GM12878 (cell line): ENCODE results near the gene CLASP2. TPM values are rescaled to one million over a fixed set of nuclear protein-coding genes. Genes with fewer than 3 reads are reported as not detected.
A peak's percentile ranks its signal among the peaks of the same experiment; 100 is the strongest.

Experiments used
- ATAC-seq: fragments of 200-7000 bp; cut with Tn5 transposase; 3 replicates; pipeline ENCODE4 v1.9.1; 2020; ENCODE audit warnings: mild to moderate bottlenecking, moderate library complexity
- BruUV-seq: library from RNA; stranded (reverse); fragments of 400-500 nt; replicated peaks from 2 replicates; lab custom pipeline; 2021; lab: Mats Ljungman, UMichigan
- CTCF ChIA-PET: fragments of 300-600 bp; sonication (Branson Sonifier 250); formaldehyde crosslinking; extraction: SDS; loops from one replicate; lab custom pipeline; 2021; ENCODE audit warnings: inconsistent platforms; lab: Yijun Ruan, JAX
- POLR2A ChIA-PET: fragments of 350-600 bp; formaldehyde crosslinking; extraction: SDS; loops from one replicate; lab custom pipeline; 2021; ENCODE audit warnings: inconsistent platforms; lab: Charles Lee
- RAD21 ChIA-PET: fragments of 300-600 bp; sonication (Branson Sonifier 250); formaldehyde crosslinking; loops from one replicate; lab custom pipeline; 2023; ENCODE audit warnings: antibody characterized with exemption; ENCODE audit not compliant: unreplicated experiment; lab: Charles Lee
- SMC1A ChIA-PET: fragments of 300-600 bp; sonication (Branson Sonifier 250); formaldehyde crosslinking; loops from one replicate; lab custom pipeline; 2023; ENCODE audit not compliant: unreplicated experiment, uncharacterized antibody; lab: Charles Lee
- DNase-seq: peaks from one replicate; pipeline ENCODE4 v3.0.0-alpha.2; 2011; ENCODE audit warnings: low read depth, low spot score
- FAIRE-seq: peaks from 3 replicates; lab custom pipeline; 2011; peaks lifted over from hg19 to GRCh38; lab: Jason Lieb, UNC
- H2AFZ ChIP-seq: 2 replicates; pipeline ENCODE4 v1.6.0; 2011; ENCODE audit warnings: low read depth, low read length, control low read depth; ENCODE audit not compliant: control insufficient read depth
- H3K27ac ChIP-seq: 2 replicates; pipeline ENCODE4 v1.5.1; 2011; ENCODE audit warnings: control low read depth; ENCODE audit not compliant: control insufficient read depth, insufficient read depth
- H3K27me3 ChIP-seq, 2 experiments: replicated peaks in 1 of 2; 2 replicates each; pipeline versions ENCODE4 v1.6.0 to v1.6.1; 2011; ENCODE audit warnings: low read length in 1 of 2; ENCODE audit not compliant: control insufficient read depth in 2 of 2, insufficient read depth in 2 of 2
- H3K36me3 ChIP-seq, 2 experiments: 2 replicates each; pipeline ENCODE4 v1.5.1; 2011; ENCODE audit warnings: low read length in 1 of 2; ENCODE audit not compliant: control insufficient read depth in 2 of 2, insufficient read depth in 2 of 2
- H3K4me1 ChIP-seq: 2 replicates; pipeline ENCODE4 v1.6.1; 2011; ENCODE audit warnings: mild to moderate bottlenecking, low read length, moderate library complexity, mixed read lengths; ENCODE audit not compliant: control insufficient read depth, insufficient read depth
- H3K4me2 ChIP-seq: 2 replicates; pipeline ENCODE4 v1.6.0; 2011; ENCODE audit warnings: control low read depth; ENCODE audit not compliant: control insufficient read depth, insufficient read depth
- H3K4me3 ChIP-seq: fragments of 200-600 bp; sonication (generic); 2 replicates; pipeline ENCODE4 v1.5.1; 2016
- H3K79me2 ChIP-seq: 2 replicates; pipeline ENCODE4 v1.6.0; 2011; ENCODE audit warnings: low read length; ENCODE audit not compliant: control insufficient read depth, insufficient read depth
- H3K9ac ChIP-seq: 2 replicates; pipeline ENCODE4 v1.8.0; 2011; ENCODE audit warnings: low read length, control low read depth, mixed read lengths; ENCODE audit not compliant: control insufficient read depth, insufficient read depth
- H3K9me3 ChIP-seq: replicated peaks from 3 replicates; pipeline ENCODE4 v1.5.1; 2011; ENCODE audit warnings: mild to moderate bottlenecking, low read length; ENCODE audit not compliant: control insufficient read depth, insufficient read depth
- H4K20me1 ChIP-seq: 2 replicates; pipeline ENCODE4 v1.6.0; 2011; ENCODE audit not compliant: control insufficient read depth, insufficient read depth
- BHLHE40 ChIP-seq, 2 experiments: fragments of 450-650 bp in 1 of 2; IDR thresholded peaks; 2 replicates each; pipeline ENCODE4 v1.6.1; 2011 to 2017; ENCODE audit warnings: low read depth in 2 of 2, borderline replicate concordance in 1 of 2, improper control_type of control experiment in 1 of 2, low read length in 1 of 2, mild to moderate bottlenecking in 1 of 2
- CBX3 ChIP-seq: fragments of 200-600 bp; sonication (generic); IDR thresholded peaks from 2 replicates; pipeline ENCODE4 v1.6.1; 2016; ENCODE audit warnings: low read depth, borderline replicate concordance
- KDM1A ChIP-seq: fragments of 200-600 bp; sonication (generic); IDR thresholded peaks from 2 replicates; pipeline ENCODE4 v1.6.1; 2016; ENCODE audit warnings: borderline replicate concordance
- KLF5 ChIP-seq: fragments of 450-650 bp; IDR thresholded peaks from 2 replicates; pipeline ENCODE4 v1.6.1; 2014; ENCODE audit warnings: mild to moderate bottlenecking; ENCODE audit not compliant: partially characterized antibody
- PAX5 ChIP-seq: IDR thresholded peaks from 2 replicates; pipeline ENCODE4 v1.6.1; 2011; ENCODE audit warnings: low read depth, low read length, borderline replicate concordance
- PML ChIP-seq: IDR thresholded peaks from 2 replicates; pipeline ENCODE4 v1.6.1; 2012; ENCODE audit warnings: low read length, inconsistent platforms
- TCF7 ChIP-seq: IDR thresholded peaks from 2 replicates; pipeline ENCODE4 v1.6.1; 2014; ENCODE audit warnings: antibody characterized with exemption, borderline replicate concordance
- YY1 ChIP-seq: IDR thresholded peaks from 2 replicates; pipeline ENCODE4 v1.6.1; 2011; ENCODE audit warnings: low read depth, mild to moderate bottlenecking, low read length
- ZNF207 ChIP-seq: fragments of 450-650 bp; IDR thresholded peaks from 2 replicates; pipeline ENCODE4 v1.6.1; 2014; ENCODE audit warnings: antibody characterized with exemption, mild to moderate bottlenecking, borderline replicate concordance
- ZZZ3 ChIP-seq: IDR thresholded peaks from 2 replicates; pipeline ENCODE4 v1.6.1; 2011; ENCODE audit warnings: low read depth; ENCODE audit not compliant: control insufficient read depth, insufficient read length
- WGBS: methylation state at CpG from one replicate; pipeline ENCODE4 v1.1.6; 2016; ENCODE audit warnings: low lambda C conversion rate; ENCODE audit not compliant: insufficient replicate concordance, insufficient coverage; ENCODE audit errors: missing lambda C conversion rate; 5-methylcytosine and 5-hydroxymethylcytosine counted together
- in situ Hi-C: fragments of 300-500 bp; cut with MboI; formaldehyde crosslinking; loops from 9 replicates; pipeline ENCODE4 v1.14.3; 2018; ENCODE audit warnings: mixed read lengths
- intact Hi-C: fragments of 100-400 bp; cut with micrococcal nuclease; formaldehyde crosslinking; loops from one replicate; pipeline ENCODE4 v1.14.2; 2022; ENCODE audit not compliant: unreplicated experiment
- polyA plus RNA-seq, 11 experiments: library from polyadenylated mRNA; depleted of rRNA in 4 of 11; unstranded in 6 of 11; stranded (reverse) in 5 of 11; fragments of >200 nt; fragmentation: Nextera tagmentation in 4 of 11; fragmentation: Illumina TruSeq in 1 of 11; extraction: Ambion mirVana in 4 of 11; extraction: Trizol in 1 of 11; gene quantifications; 1 replicate in 1 of 11; 2 replicates in 10 of 11; pipeline versions ENCODE4 v1.2.1 to v1.2.3, GENCODE V29; 2011 to 2016; ENCODE audit warnings: inconsistent platforms in 2 of 11, missing spikeins in 2 of 11, low read depth in 1 of 11
- total RNA-seq, 4 experiments: library from RNA; depleted of rRNA in 3 of 4; stranded (reverse); fragments of >200 nt in 3 of 4; fragmentation: Illumina TruSeq in 1 of 4; extraction: Trizol in 1 of 4; gene quantifications; 2 replicates each; pipeline versions ENCODE4 v1.2.1 to v1.2.3, GENCODE V29; 2013 to 2021
- TF ChIP-seq, protein P1 (sequence below): fragments of 450-650 bp; IDR thresholded peaks from 2 replicates; pipeline ENCODE4 v1.6.1; 2016; ENCODE audit warnings: mild to moderate bottlenecking
- TF ChIP-seq, protein P2 (sequence below): IDR thresholded peaks from 2 replicates; pipeline ENCODE4 v1.6.1; 2012; ENCODE audit warnings: improper control_type of control experiment, low read depth, low read length; ENCODE audit not compliant: insufficient replicate concordance
- TF ChIP-seq, protein P3 (sequence below): fragments of 450-650 bp; IDR thresholded peaks from 2 replicates; pipeline ENCODE4 v1.6.1; 2017; ENCODE audit warnings: mild to moderate bottlenecking
- TF ChIP-seq, protein P4 (sequence below): fragments of 450-650 bp; IDR thresholded peaks from 2 replicates; pipeline ENCODE4 v1.6.1; 2017; ENCODE audit warnings: borderline replicate concordance

The CLASP2 gene
- total and polyA plus RNA-seq, 10 of the 15 experiments (the other 5 are each of a cell fraction or from before 2014, with no cell fraction given), result 4.0 to 38.3 (median 26.8) TPM

DNA sequence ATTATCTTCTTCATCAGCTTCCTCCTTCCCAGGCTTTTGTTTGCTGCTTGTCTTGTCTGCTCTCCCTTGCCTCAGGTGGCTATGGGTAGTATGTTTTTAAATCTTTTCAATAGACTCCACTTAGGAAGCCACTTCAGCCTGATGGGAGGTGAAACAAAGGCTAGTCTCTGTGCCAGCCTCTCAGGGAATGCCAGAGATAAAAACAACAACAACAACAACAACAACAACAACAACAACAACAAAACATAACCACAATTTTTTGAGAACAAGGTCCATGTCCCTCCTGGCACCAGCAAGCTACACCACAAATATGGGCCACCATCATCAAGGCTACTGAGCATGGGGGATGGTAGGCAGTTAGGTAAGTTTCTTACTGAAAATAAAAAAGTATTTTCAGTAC, 213.0 kb downstream of the CLASP2 start (continued):
- TF ChIP-seq, protein P1, sequence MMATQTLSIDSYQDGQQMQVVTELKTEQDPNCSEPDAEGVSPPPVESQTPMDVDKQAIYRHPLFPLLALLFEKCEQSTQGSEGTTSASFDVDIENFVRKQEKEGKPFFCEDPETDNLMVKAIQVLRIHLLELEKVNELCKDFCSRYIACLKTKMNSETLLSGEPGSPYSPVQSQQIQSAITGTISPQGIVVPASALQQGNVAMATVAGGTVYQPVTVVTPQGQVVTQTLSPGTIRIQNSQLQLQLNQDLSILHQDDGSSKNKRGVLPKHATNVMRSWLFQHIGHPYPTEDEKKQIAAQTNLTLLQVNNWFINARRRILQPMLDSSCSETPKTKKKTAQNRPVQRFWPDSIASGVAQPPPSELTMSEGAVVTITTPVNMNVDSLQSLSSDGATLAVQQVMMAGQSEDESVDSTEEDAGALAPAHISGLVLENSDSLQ, result no peak
- TF ChIP-seq TCF7, result no peak

DNA sequence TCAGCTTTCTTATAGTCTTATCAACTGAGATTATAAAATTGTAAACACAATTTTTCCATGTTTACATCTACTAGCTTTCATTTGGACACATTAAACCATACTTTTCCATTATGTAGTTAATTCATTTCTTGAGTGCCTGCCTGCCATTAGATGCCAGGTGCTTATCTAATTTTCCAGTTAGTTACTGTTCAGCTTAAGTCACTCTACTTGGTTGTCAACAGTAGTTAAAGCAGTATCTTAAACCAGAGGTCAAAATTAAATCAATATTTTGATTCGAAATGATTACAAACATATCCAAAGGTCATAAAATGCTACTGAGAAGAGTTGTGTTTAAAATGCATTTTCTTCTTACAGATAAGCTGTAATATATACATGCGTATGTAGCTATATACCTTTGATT, 221.6 kb downstream of the CLASP2 start:
- H3K4me2 ChIP-seq, result no peak overlapping the region
- H3K27ac ChIP-seq, result no peak overlapping the region
- H2AFZ ChIP-seq, result no peak overlapping the region
- peaks cover 2% of the 10 kb centered on the region; the same call in 2 of the 3 replicates for H3K9me3 ChIP-seq
- FAIRE-seq (peak; percentile 59), ATAC-seq (no peak), DNase-seq (no peak)
- no peaks in the 10 kb centered on the region for H3K36me3 ChIP-seq
- intact Hi-C loops (no loop called here), in situ Hi-C loops (no loop called here)
- H3K4me1 ChIP-seq, result no peaks in the 10 kb centered on the region
- BruUV-seq, result no TSS peak
- WGBS, result 71% methylated on average over 2 of the region's 2 CpGs
- H3K27me3 ChIP-seq, result no peaks in the 10 kb centered on the region
- H3K9ac ChIP-seq, result no peak overlapping the region
- ChIA-PET SMC1A (interaction anchor here (1.1 kb wide), 1 partner anchor 8 kb away, joined by 4 read pairs; no protein-coding TSS in a partner anchor), POLR2A (interaction anchor here (0.5 kb wide), 1 partner anchor 599 kb away, joined by 3 read pairs; no protein-coding TSS in a partner anchor), RAD21 (no interaction called here), CTCF (no interaction called here)
- no peaks in the 10 kb centered on the region for H3K79me2 ChIP-seq
- no peaks in the 10 kb centered on the region for H4K20me1 ChIP-seq
- no peak overlapping the region for H3K4me3 ChIP-seq
- TF ChIP-seq ZNF207, result no peak
- no peak for TF ChIP-seq BHLHE40 (IDR thresholded peaks at IDR 0.05; ENCODE audit: borderline replicate concordance in 1 of 2, low read depth in 2 of 2, low read length in 1 of 2)
- TF ChIP-seq PAX5, result no peak
- TF ChIP-seq, protein P2, sequence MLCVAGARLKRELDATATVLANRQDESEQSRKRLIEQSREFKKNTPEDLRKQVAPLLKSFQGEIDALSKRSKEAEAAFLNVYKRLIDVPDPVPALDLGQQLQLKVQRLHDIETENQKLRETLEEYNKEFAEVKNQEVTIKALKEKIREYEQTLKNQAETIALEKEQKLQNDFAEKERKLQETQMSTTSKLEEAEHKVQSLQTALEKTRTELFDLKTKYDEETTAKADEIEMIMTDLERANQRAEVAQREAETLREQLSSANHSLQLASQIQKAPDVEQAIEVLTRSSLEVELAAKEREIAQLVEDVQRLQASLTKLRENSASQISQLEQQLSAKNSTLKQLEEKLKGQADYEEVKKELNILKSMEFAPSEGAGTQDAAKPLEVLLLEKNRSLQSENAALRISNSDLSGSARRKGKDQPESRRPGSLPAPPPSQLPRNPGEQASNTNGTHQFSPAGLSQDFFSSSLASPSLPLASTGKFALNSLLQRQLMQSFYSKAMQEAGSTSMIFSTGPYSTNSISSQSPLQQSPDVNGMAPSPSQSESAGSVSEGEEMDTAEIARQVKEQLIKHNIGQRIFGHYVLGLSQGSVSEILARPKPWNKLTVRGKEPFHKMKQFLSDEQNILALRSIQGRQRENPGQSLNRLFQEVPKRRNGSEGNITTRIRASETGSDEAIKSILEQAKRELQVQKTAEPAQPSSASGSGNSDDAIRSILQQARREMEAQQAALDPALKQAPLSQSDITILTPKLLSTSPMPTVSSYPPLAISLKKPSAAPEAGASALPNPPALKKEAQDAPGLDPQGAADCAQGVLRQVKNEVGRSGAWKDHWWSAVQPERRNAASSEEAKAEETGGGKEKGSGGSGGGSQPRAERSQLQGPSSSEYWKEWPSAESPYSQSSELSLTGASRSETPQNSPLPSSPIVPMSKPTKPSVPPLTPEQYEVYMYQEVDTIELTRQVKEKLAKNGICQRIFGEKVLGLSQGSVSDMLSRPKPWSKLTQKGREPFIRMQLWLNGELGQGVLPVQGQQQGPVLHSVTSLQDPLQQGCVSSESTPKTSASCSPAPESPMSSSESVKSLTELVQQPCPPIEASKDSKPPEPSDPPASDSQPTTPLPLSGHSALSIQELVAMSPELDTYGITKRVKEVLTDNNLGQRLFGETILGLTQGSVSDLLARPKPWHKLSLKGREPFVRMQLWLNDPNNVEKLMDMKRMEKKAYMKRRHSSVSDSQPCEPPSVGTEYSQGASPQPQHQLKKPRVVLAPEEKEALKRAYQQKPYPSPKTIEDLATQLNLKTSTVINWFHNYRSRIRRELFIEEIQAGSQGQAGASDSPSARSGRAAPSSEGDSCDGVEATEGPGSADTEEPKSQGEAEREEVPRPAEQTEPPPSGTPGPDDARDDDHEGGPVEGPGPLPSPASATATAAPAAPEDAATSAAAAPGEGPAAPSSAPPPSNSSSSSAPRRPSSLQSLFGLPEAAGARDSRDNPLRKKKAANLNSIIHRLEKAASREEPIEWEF, result no peak
- no peak for TF ChIP-seq KDM1A
- no peak for TF ChIP-seq PML
- TF ChIP-seq YY1, result no peak
- TF ChIP-seq, protein P3, sequence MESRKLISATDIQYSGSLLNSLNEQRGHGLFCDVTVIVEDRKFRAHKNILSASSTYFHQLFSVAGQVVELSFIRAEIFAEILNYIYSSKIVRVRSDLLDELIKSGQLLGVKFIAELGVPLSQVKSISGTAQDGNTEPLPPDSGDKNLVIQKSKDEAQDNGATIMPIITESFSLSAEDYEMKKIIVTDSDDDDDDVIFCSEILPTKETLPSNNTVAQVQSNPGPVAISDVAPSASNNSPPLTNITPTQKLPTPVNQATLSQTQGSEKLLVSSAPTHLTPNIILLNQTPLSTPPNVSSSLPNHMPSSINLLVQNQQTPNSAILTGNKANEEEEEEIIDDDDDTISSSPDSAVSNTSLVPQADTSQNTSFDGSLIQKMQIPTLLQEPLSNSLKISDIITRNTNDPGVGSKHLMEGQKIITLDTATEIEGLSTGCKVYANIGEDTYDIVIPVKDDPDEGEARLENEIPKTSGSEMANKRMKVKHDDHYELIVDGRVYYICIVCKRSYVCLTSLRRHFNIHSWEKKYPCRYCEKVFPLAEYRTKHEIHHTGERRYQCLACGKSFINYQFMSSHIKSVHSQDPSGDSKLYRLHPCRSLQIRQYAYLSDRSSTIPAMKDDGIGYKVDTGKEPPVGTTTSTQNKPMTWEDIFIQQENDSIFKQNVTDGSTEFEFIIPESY, result no peak
- no peak for TF ChIP-seq ZZZ3
- TF ChIP-seq KLF5, result no peak
- TF ChIP-seq, protein P4, sequence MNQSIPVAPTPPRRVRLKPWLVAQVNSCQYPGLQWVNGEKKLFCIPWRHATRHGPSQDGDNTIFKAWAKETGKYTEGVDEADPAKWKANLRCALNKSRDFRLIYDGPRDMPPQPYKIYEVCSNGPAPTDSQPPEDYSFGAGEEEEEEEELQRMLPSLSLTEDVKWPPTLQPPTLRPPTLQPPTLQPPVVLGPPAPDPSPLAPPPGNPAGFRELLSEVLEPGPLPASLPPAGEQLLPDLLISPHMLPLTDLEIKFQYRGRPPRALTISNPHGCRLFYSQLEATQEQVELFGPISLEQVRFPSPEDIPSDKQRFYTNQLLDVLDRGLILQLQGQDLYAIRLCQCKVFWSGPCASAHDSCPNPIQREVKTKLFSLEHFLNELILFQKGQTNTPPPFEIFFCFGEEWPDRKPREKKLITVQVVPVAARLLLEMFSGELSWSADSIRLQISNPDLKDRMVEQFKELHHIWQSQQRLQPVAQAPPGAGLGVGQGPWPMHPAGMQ, result no peak
- no peak for TF ChIP-seq CBX3
